ENCODE measurements around the gene ATP1B3.

ATP1B3 gene

DNA sequence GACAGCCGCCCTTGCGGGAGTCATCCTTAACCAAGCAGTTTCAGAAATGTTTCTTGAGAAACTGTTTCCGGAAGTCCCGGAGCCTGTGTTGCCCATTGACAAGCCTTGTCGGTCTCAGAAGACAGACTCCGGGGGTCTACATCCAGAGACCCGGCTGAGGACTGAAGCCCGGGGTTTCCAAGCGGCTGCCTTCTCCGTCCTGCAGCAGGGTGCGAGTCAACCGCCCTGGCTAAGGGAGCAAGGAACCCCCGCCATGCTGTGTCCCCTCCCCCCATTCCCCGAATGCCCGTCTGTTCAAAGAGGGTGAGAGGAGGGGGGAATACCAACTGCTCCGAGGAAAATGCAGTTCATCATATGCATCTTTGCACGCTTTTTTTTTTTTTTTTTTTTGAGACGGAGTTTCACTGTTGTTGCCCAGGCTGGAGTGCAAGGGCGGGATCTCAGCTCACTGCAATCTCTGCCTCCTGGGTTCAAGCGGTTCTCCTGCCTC is 61.6 kb downstream of the ATP1B3 start:
- Histone ChIP-seq H3K27ac (ENCODE audit: extremely low read depth, low read depth, low read length) (no peak overlapping the region), H3K9me3 (ENCODE audit: control insufficient read depth, insufficient read depth, low read depth, low read length) (no peaks in the 10 kb centered on the region), H3K4me3 (ENCODE audit: low read depth, low read length) (no peak overlapping the region), H3K4me1 (ENCODE audit: control insufficient read depth, insufficient read depth, low read length) (peaks cover 7% of the 10 kb centered on the region; the same call in 1 of the 2 replicates), H3K36me3 (ENCODE audit: control insufficient read depth in 2 of 2, insufficient read depth in 1 of 2, low read length in 2 of 2) (no peaks in the 10 kb centered on the region)
- ChIA-PET CTCF (interaction anchor here (0.6 kb wide), 1 partner anchor 42 kb away, joined by 5 read pairs; no protein-coding TSS in a partner anchor), POLR2A (no interaction called here)
- TF ChIP-seq, protein P1, sequence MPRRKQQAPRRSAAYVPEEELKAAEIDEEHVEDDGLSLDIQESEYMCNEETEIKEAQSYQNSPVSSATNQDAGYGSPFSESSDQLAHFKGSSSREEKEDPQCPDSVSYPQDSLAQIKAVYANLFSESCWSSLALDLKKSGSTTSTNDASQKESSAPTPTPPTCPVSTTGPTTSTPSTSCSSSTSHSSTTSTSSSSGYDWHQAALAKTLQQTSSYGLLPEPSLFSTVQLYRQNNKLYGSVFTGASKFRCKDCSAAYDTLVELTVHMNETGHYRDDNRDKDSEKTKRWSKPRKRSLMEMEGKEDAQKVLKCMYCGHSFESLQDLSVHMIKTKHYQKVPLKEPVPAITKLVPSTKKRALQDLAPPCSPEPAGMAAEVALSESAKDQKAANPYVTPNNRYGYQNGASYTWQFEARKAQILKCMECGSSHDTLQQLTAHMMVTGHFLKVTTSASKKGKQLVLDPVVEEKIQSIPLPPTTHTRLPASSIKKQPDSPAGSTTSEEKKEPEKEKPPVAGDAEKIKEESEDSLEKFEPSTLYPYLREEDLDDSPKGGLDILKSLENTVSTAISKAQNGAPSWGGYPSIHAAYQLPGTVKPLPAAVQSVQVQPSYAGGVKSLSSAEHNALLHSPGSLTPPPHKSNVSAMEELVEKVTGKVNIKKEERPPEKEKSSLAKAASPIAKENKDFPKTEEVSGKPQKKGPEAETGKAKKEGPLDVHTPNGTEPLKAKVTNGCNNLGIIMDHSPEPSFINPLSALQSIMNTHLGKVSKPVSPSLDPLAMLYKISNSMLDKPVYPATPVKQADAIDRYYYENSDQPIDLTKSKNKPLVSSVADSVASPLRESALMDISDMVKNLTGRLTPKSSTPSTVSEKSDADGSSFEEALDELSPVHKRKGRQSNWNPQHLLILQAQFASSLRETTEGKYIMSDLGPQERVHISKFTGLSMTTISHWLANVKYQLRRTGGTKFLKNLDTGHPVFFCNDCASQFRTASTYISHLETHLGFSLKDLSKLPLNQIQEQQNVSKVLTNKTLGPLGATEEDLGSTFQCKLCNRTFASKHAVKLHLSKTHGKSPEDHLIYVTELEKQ (tag by site-specific recombination; IDR thresholded peaks at IDR 0.05; ENCODE audit: borderline replicate concordance) = no peak
- TF ChIP-seq ZBTB8A (tag by site-specific recombination; IDR thresholded peaks at IDR 0.05) = no peak
- TF ChIP-seq, protein P2, sequence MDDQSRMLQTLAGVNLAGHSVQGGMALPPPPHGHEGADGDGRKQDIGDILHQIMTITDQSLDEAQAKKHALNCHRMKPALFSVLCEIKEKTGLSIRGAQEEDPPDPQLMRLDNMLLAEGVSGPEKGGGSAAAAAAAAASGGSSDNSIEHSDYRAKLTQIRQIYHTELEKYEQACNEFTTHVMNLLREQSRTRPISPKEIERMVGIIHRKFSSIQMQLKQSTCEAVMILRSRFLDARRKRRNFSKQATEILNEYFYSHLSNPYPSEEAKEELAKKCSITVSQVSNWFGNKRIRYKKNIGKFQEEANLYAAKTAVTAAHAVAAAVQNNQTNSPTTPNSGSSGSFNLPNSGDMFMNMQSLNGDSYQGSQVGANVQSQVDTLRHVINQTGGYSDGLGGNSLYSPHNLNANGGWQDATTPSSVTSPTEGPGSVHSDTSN (CRISPR knock-in tag; IDR thresholded peaks at IDR 0.05) = no peak
- no peak for TF ChIP-seq ZNF514 (tag by site-specific recombination; IDR thresholded peaks at IDR 0.05)
- TF ChIP-seq ZNF501 (tag by site-specific recombination; IDR thresholded peaks at IDR 0.05) = no peak
- no peak for TF ChIP-seq ZNF624 (tag by site-specific recombination; IDR thresholded peaks at IDR 0.05)
- TF ChIP-seq KLF1 (tag by site-specific recombination; IDR thresholded peaks at IDR 0.05) = no peak
- no peak for TF ChIP-seq ZNF555 (tag by site-specific recombination; conservative IDR thresholded peaks at IDR 0.05)
- no peak for TF ChIP-seq ZNF391 (tag by site-specific recombination; IDR thresholded peaks at IDR 0.05; ENCODE audit: borderline replicate concordance, low read depth)
- TF ChIP-seq ZNF155 (tag by site-specific recombination; IDR thresholded peaks at IDR 0.05) = no peak
- TF ChIP-seq ZNF19 (tag by site-specific recombination; IDR thresholded peaks at IDR 0.05; ENCODE audit: low read depth) = no peak
- TF ChIP-seq SCRT2 (tag by site-specific recombination; IDR thresholded peaks at IDR 0.05) = no peak
- TF ChIP-seq ZNF169 (tag by site-specific recombination; IDR thresholded peaks at IDR 0.05) = no peak
- no peak for TF ChIP-seq ZNF596 (tag by site-specific recombination; IDR thresholded peaks at IDR 0.05)

DNA sequence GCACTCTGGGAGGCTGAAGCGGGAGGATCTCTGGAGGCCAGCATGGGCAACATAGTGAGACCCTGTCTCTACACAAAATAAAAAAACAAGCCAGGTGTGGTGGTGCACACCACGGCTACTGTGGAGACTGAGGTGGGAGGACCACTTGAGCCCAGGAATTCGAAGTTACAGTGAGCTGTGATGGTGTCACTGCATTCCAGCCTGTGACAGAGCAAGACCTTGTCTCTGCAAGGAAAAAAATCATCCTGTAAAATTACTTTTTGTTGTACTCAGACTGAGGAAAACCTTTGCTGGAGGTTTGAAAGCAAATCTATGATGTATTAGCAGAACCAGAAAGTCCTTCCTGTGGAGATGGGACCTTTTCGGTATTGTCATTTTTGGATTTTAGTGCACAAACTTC is 63.3 kb downstream of the ATP1B3 start:
- H3K27ac ChIP-seq (ENCODE audit: extremely low read depth, low read depth, low read length) = no peak overlapping the region
- no peak overlapping the region for H3K4me3 ChIP-seq (ENCODE audit: low read depth, low read length)
- H3K36me3 ChIP-seq (ENCODE audit: control insufficient read depth in 2 of 2, insufficient read depth in 1 of 2, low read length in 2 of 2) = no peaks in the 10 kb centered on the region
- TF ChIP-seq ZNF785 (tag by site-specific recombination; IDR thresholded peaks at IDR 0.05) (no peak), ZNF571 (tag by site-specific recombination; IDR thresholded peaks at IDR 0.05) (no peak), ZNF23 (tag by site-specific recombination; IDR thresholded peaks at IDR 0.05; ENCODE audit: borderline replicate concordance) (no peak), ZNF670 (tag by site-specific recombination; IDR thresholded peaks at IDR 0.05; ENCODE audit: low read depth) (no peak), ZNF658 (tag by site-specific recombination; IDR thresholded peaks at IDR 0.05) (no peak), ZXDB (tag by site-specific recombination; IDR thresholded peaks at IDR 0.05) (no peak), ZNF169 (tag by site-specific recombination; IDR thresholded peaks at IDR 0.05) (no peak), ZBTB20 (tag by site-specific recombination; IDR thresholded peaks at IDR 0.05) (no peak), ZNF433 (tag by site-specific recombination; IDR thresholded peaks at IDR 0.05; ENCODE audit: low read depth) (no peak), ZNF266 (tag by site-specific recombination; IDR thresholded peaks at IDR 0.05; ENCODE audit: low read depth) (no peak), ZNF623 (tag by site-specific recombination; IDR thresholded peaks at IDR 0.05) (no peak)
- TF ChIP-seq, protein P3, sequence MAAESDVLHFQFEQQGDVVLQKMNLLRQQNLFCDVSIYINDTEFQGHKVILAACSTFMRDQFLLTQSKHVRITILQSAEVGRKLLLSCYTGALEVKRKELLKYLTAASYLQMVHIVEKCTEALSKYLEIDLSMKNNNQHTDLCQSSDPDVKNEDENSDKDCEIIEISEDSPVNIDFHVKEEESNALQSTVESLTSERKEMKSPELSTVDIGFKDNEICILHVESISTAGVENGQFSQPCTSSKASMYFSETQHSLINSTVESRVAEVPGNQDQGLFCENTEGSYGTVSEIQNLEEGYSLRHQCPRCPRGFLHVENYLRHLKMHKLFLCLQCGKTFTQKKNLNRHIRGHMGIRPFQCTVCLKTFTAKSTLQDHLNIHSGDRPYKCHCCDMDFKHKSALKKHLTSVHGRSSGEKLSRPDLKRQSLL (tag by site-specific recombination; IDR thresholded peaks at IDR 0.05) = no peak
- TF ChIP-seq, protein P2 (CRISPR knock-in tag; IDR thresholded peaks at IDR 0.05) = no peak
- CTCF ChIA-PET = interaction anchor here (0.6 to 1.2 kb wide), 2 partner anchors 192 to 340 kb away, joined by 4 to 7 read pairs; no protein-coding TSS in a partner anchor
- H3K9me3 ChIP-seq (ENCODE audit: control insufficient read depth, insufficient read depth, low read depth, low read length) = no peaks in the 10 kb centered on the region
- H3K4me1 ChIP-seq (ENCODE audit: control insufficient read depth, insufficient read depth, low read length) = peaks cover 7% of the 10 kb centered on the region; the same call in 1 of the 2 replicates
- POLR2A ChIA-PET = no interaction called here
